ENCODE data around the gene GPR3. TPM values are rescaled to one million over a fixed set of nuclear protein-coding genes. Genes with fewer than 3 reads are reported as not detected.

Gene GPR3
- total and polyA plus RNA-seq, 2 donors from 2014 or later = 0.38 to 0.77 TPM

- Histone ChIP-seq H3K9me3 (ENCODE audit: control insufficient read depth in 2 of 3, insufficient read depth in 1 of 3, low read length in 3 of 3) (no peaks in the 10 kb centered on the region), H3K36me3 (ENCODE audit: control insufficient read depth in 2 of 3, insufficient read depth in 3 of 3, low read length in 3 of 3) (peaks cover 0 to 5% (median 1%) of the 10 kb centered on the region in 3 donors), H3K4me3 (ENCODE audit: low read length in 3 of 3) (no peak overlapping the region), H3K9ac (ENCODE audit: low read length in 3 of 3) (no peak overlapping the region), H3K4me1 (ENCODE audit: control insufficient read depth in 2 of 3, insufficient read depth in 2 of 3, low read depth in 1 of 3, low read length in 3 of 3) (peaks cover 6 to 24% (median 12%) of the 10 kb centered on the region in 3 donors), H3K27ac (ENCODE audit: low read depth in 2 of 2, low read length in 2 of 2) (peak overlapping the region; percentile 41 to 69), H3K27me3 (ENCODE audit: control insufficient read depth, insufficient read depth, low read length) (no peaks in the 10 kb centered on the region)
- intact Hi-C loops (cut with DNase I) = no loop called here
- peak; percentile 68 to 92 (median 78) for DNase-seq
- TF ChIP-seq CTCF (IDR thresholded peaks at IDR 0.05; ENCODE audit: borderline replicate concordance, extremely low read depth, insufficient read depth) = peak; percentile 72
- no peak for FAIRE-seq
Measured at GRCh38 chr1:27402349-27402754, 9.9 kb downstream of the GPR3 start.

- no peak overlapping the region for H3K4me3 ChIP-seq (ENCODE audit: low read length in 3 of 3)
Measured at GRCh38 chr1:27403065-27403726, 10.8 kb downstream of the GPR3 start.

GRCh38 chr1:27403931-27404330, 11.5 kb downstream of the GPR3 start:
- H3K4me3 ChIP-seq (ENCODE audit: low read length in 3 of 3) = no peak overlapping the region
- no peaks in the 10 kb centered on the region for H3K27me3 ChIP-seq (ENCODE audit: control insufficient read depth, insufficient read depth, low read length)
- peaks cover 6 to 24% (median 9%) of the 10 kb centered on the region in 3 donors for H3K4me1 ChIP-seq (ENCODE audit: control insufficient read depth in 2 of 3, insufficient read depth in 2 of 3, low read depth in 1 of 3, low read length in 3 of 3)
- DNase-seq (no peak), FAIRE-seq (no peak)
- no peaks in the 10 kb centered on the region for H3K9me3 ChIP-seq (ENCODE audit: control insufficient read depth in 2 of 3, insufficient read depth in 1 of 3, low read length in 3 of 3)
- TF ChIP-seq CTCF (IDR thresholded peaks at IDR 0.05; ENCODE audit: borderline replicate concordance, extremely low read depth, insufficient read depth) = no peak
- no peak overlapping the region for H3K9ac ChIP-seq (ENCODE audit: low read length in 3 of 3)
- peaks cover 3 to 14% (median 13%) of the 10 kb centered on the region in 3 donors for H3K36me3 ChIP-seq (ENCODE audit: control insufficient read depth in 2 of 3, insufficient read depth in 3 of 3, low read length in 3 of 3)
- peak overlapping the region; percentile 35 to 69 for H3K27ac ChIP-seq (ENCODE audit: low read depth in 2 of 2, low read length in 2 of 2)
- intact Hi-C loops (cut with DNase I) = no loop called here

More at GRCh38 chr1:27403065-27403726, 10.8 kb downstream of the GPR3 start:
- no peaks in the 10 kb centered on the region for H3K27me3 ChIP-seq (ENCODE audit: control insufficient read depth, insufficient read depth, low read length)
- peaks cover 3 to 10% (median 8%) of the 10 kb centered on the region in 3 donors for H3K36me3 ChIP-seq (ENCODE audit: control insufficient read depth in 2 of 3, insufficient read depth in 3 of 3, low read length in 3 of 3)
- peaks cover 6 to 24% (median 12%) of the 10 kb centered on the region in 3 donors for H3K4me1 ChIP-seq (ENCODE audit: control insufficient read depth in 2 of 3, insufficient read depth in 2 of 3, low read depth in 1 of 3, low read length in 3 of 3)
- intact Hi-C loops (cut with DNase I) = no loop called here
- H3K9me3 ChIP-seq (ENCODE audit: control insufficient read depth in 2 of 3, insufficient read depth in 1 of 3, low read length in 3 of 3) = no peaks in the 10 kb centered on the region
- TF ChIP-seq CTCF (IDR thresholded peaks at IDR 0.05; ENCODE audit: borderline replicate concordance, extremely low read depth, insufficient read depth) = peak; percentile 10
- H3K9ac ChIP-seq (ENCODE audit: low read length in 3 of 3) = no peak overlapping the region
- peak overlapping the region; percentile 35 to 69 for H3K27ac ChIP-seq (ENCODE audit: low read depth in 2 of 2, low read length in 2 of 2)
- FAIRE-seq = no peak
- DNase-seq = peak; percentile 72 to 91 (median 84)
